Ishikawa (cell line): ENCODE data around the gene EDC4.

Experiments used
- CEBPB ChIP-seq: IDR thresholded peaks from 2 replicates; pipeline ENCODE4 v1.6.1; 2012
- EGR1 ChIP-seq: IDR thresholded peaks from 2 replicates; pipeline ENCODE4 v1.6.1; 2012
- FOXM1 ChIP-seq: IDR thresholded peaks from 2 replicates; pipeline ENCODE4 v1.6.1; 2012; ENCODE audit warnings: low read depth, borderline replicate concordance
- NFIC ChIP-seq: IDR thresholded peaks from 2 replicates; pipeline ENCODE4 v1.6.1; 2012
- RAD21 ChIP-seq: IDR thresholded peaks from 2 replicates; pipeline ENCODE4 v1.6.1; 2012; ENCODE audit warnings: low read depth
- TCF12 ChIP-seq: IDR thresholded peaks from 2 replicates; pipeline ENCODE4 v1.6.1; 2012; ENCODE audit warnings: low read depth
- TEAD4 ChIP-seq: IDR thresholded peaks from 2 replicates; pipeline ENCODE4 v1.6.1; 2012
- YY1 ChIP-seq: IDR thresholded peaks from 2 replicates; pipeline ENCODE4 v1.6.1; 2012; ENCODE audit warnings: low read depth
- ZBTB7A ChIP-seq: IDR thresholded peaks from 2 replicates; pipeline ENCODE4 v1.6.1; 2012; ENCODE audit warnings: low read depth
- TF ChIP-seq, protein P1 (sequence below): IDR thresholded peaks from 2 replicates; pipeline ENCODE4 v1.6.1; 2012; ENCODE audit warnings: low read depth, mild to moderate bottlenecking
- TF ChIP-seq, protein P2 (sequence below): IDR thresholded peaks from 2 replicates; pipeline ENCODE4 v1.6.1; 2012
- TF ChIP-seq, protein P3 (sequence below): IDR thresholded peaks from 2 replicates; pipeline ENCODE4 v1.6.1; 2012

The EDC4 gene

DNA sequence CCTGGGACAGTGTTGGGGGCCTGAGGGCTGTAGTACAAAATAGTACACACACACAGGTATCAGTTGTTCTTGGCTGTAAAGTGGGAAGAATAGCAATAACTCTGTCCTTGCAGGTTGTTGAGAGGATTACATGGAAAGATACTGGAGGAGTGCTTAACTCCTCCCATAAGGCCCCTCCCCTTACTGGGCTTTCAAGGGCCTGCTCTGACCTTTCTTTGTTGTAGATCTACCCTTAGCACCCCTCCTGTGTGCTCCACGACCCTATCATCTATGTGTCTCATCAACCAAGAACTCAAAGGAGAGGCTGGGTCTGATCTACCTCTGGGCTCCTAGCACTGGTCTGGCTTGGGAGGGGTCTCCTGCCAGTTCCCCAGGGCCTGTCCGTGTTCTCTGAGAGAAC lies 8.3 kb upstream of the EDC4 start:
- TF ChIP-seq, protein P1, sequence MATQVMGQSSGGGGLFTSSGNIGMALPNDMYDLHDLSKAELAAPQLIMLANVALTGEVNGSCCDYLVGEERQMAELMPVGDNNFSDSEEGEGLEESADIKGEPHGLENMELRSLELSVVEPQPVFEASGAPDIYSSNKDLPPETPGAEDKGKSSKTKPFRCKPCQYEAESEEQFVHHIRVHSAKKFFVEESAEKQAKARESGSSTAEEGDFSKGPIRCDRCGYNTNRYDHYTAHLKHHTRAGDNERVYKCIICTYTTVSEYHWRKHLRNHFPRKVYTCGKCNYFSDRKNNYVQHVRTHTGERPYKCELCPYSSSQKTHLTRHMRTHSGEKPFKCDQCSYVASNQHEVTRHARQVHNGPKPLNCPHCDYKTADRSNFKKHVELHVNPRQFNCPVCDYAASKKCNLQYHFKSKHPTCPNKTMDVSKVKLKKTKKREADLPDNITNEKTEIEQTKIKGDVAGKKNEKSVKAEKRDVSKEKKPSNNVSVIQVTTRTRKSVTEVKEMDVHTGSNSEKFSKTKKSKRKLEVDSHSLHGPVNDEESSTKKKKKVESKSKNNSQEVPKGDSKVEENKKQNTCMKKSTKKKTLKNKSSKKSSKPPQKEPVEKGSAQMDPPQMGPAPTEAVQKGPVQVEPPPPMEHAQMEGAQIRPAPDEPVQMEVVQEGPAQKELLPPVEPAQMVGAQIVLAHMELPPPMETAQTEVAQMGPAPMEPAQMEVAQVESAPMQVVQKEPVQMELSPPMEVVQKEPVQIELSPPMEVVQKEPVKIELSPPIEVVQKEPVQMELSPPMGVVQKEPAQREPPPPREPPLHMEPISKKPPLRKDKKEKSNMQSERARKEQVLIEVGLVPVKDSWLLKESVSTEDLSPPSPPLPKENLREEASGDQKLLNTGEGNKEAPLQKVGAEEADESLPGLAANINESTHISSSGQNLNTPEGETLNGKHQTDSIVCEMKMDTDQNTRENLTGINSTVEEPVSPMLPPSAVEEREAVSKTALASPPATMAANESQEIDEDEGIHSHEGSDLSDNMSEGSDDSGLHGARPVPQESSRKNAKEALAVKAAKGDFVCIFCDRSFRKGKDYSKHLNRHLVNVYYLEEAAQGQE: no peak
- TF ChIP-seq RAD21: no peak
- TF ChIP-seq, protein P2, sequence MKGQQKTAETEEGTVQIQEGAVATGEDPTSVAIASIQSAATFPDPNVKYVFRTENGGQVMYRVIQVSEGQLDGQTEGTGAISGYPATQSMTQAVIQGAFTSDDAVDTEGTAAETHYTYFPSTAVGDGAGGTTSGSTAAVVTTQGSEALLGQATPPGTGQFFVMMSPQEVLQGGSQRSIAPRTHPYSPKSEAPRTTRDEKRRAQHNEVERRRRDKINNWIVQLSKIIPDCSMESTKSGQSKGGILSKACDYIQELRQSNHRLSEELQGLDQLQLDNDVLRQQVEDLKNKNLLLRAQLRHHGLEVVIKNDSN: no peak
- TF ChIP-seq TCF12: no peak
- no peak for TF ChIP-seq TEAD4
- no peak for TF ChIP-seq CEBPB
- TF ChIP-seq FOXM1: no peak

DNA sequence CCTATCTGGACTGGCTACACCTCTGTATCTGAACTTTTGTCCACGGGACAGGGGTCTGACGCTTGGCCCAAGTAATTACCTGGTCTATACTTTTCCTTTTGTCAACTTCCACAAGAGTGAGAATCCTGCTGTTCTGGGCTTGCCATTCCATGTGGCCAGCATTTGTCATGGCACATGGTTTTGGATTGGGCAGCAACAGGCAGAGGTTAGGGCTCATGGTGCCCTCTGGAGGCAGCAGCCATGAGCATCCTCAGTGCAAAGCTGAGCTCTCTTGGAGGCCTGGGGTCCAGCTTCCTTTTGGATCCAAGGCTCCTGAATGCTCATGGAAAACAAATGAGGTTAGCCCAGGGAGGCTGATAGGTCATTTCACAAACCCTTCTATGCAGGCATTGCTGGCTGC lies 7.5 kb upstream of the EDC4 start:
- peak; percentile 55 for TF ChIP-seq RAD21
- TF ChIP-seq, protein P2: no peak
- TF ChIP-seq, protein P3, sequence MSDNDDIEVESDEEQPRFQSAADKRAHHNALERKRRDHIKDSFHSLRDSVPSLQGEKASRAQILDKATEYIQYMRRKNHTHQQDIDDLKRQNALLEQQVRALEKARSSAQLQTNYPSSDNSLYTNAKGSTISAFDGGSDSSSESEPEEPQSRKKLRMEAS: 0 out of 2 replicates have a peak, but pooled peaks have one; percentile 30

DNA sequence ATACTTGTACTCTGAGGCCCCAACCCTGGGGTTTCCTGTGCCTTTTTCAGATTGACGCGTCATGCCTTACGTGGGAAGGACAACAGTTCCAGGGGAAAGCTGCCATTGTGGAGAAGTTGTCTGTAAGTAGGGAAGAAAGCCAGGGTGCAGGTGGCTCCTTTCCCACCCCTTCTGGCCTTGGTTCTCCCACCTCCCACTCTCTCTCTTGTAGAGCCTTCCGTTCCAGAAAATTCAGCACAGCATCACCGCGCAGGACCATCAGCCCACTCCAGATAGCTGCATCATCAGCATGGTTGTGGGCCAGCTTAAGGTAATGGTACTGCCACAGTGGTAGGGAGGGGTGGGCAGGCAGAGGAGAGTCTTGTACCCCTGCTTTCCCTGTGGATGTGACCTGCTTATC lies 4.6 kb upstream of the EDC4 start:
- TF ChIP-seq, protein P1: no peak
- TF ChIP-seq NFIC (no peak), TCF12 (no peak)

DNA sequence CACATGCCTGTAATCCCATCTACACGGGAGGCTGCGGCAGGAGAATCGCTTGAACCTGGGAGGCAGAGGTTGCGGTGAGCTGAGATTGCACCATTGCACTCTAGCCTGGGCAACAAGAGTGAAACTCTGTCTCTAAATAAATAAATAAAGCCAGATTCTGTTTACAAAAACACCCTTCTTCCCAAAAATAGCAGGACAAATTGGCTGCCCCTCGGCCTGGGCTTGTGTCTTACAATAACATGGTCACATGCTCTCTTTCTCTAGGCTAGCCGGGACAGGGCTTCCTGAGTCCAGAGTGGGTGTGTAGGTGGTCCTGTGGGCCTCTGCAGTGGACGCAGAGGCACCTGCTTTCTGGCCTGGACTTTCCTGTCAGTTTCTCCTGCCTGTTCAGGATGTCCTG lies 3.2 kb upstream of the EDC4 start:
- TF ChIP-seq EGR1 (no peak), ZBTB7A (no peak), TEAD4 (no peak), NFIC (no peak)

DNA sequence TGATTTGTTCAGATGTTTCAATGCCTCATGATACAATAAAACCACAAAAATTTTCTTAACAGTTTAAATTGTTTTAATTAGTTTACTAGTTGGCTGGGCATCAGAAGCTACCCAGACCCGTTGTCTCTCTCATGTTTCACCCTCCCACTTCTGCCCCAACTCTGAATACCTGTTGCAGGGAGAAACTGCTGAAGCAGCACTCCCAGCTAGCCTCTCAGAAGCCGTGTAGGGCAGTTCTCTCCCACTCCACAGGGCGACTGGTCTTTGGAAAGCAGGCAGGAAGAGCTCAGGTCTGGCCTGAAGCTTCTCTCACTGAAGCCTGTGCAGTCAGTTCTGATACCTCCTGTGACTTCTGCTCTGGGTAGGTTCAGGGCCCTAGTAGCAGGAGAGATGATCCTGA lies 1.6 kb upstream of the EDC4 start:
- TF ChIP-seq ZBTB7A (no peak), CEBPB (no peak), YY1 (no peak), EGR1 (no peak), TCF12 (no peak), RAD21 (no peak)
- TF ChIP-seq, protein P3: no peak

DNA sequence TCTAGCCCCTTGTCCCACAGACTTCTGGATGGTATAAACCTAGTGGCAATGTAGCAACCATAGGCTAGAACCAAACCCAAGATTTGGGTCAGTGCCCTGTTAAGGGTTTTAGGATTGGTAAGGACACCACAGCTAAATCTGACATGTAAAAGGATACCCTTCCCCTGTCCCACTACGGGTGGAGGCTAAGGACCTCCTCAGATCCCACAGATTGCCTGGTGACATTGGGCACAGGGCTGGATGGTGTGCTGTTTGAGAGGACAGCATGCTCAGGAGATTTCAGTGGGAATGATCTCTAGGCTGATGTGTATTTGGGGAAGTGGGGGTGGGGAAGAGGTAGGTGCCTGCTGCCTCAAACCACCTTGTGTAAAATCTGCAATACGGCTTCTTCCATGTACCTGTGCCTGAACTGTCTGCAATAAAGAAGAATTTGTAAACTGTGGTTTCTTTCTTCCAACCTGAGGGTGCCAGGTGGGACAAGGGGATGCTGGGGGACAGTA lies 671 bp upstream of the EDC4 start:
- TF ChIP-seq, protein P1: no peak
- TF ChIP-seq TCF12 (no peak), ZBTB7A (no peak)
